Lower lobe of right lung (tissue), 2 donors: ENCODE measurements around the gene KCNJ4. TPM values are rescaled to one million over a fixed set of nuclear protein-coding genes. Genes with fewer than 3 reads are reported as not detected.
"Not testable (repeated sequence)": the region's sequence is repeated elsewhere in the genome, so short reads cannot be mapped to it uniquely, and the experiment has no call there.

Source experiments
- ATAC-seq, 2 donors: fragments of 200-7000 bp; cut with Tn5 transposase; one replicate each; pipeline ENCODE4 v1.9.1; 2020 to 2022; ENCODE audit warnings: mild to moderate bottlenecking in 2 of 2, moderate library complexity in 2 of 2
- DNase-seq: peaks from one replicate; pipeline ENCODE4 v3.0.0-alpha.2; 2020
- H3K27ac ChIP-seq: fragments of 200-600 bp; one replicate; pipeline ENCODE4 v1.8.0; 2022
- H3K27me3 ChIP-seq: fragments of 200-600 bp; one replicate; pipeline ENCODE4 v1.8.0; 2022; ENCODE audit warnings: low read depth
- H3K36me3 ChIP-seq: fragments of 200-600 bp; one replicate; pipeline ENCODE4 v1.8.0; 2022; ENCODE audit warnings: mild to moderate bottlenecking
- H3K4me1 ChIP-seq: fragments of 200-600 bp; one replicate; pipeline ENCODE4 v1.8.0; 2022
- H3K4me3 ChIP-seq: fragments of 200-600 bp; one replicate; pipeline ENCODE4 v1.8.0; 2022; ENCODE audit warnings: mild to moderate bottlenecking
- H3K9me3 ChIP-seq: fragments of 200-600 bp; one replicate; pipeline ENCODE4 v1.8.0; 2022
- intact Hi-C: fragments of 100-400 bp; cut with DNase I; formaldehyde crosslinking; loops from one replicate; pipeline ENCODE4 v1.11.0; 2022
- total RNA-seq: library from RNA; stranded (reverse); fragmentation: NEBNext Ultra II Directional; extraction: Animal tissue kit (Norgen Biotek cat#: 25700); gene quantifications from one replicate; pipeline ENCODE4 v1.2.1, GENCODE V29; 2021
- TF ChIP-seq, protein P1 (sequence below): fragments of 200-600 bp; IDR thresholded peaks from one replicate; pipeline ENCODE4 v1.8.0; 2022; ENCODE audit warnings: antibody characterized with exemption, mild to moderate bottlenecking
- donor health status: DM: no; HTN: yes; CAD: no; lungs with severe emphysema.

KCNJ4 gene
- total RNA-seq, 1 donor from 2014 or later = not detected

GRCh38 chr22:38401336-38402084, 53.5 kb downstream of the KCNJ4 start:
- H3K27ac ChIP-seq = no peak overlapping the region
- H3K4me1 ChIP-seq = peaks cover 19% of the 10 kb centered on the region
- TF ChIP-seq, protein P1, sequence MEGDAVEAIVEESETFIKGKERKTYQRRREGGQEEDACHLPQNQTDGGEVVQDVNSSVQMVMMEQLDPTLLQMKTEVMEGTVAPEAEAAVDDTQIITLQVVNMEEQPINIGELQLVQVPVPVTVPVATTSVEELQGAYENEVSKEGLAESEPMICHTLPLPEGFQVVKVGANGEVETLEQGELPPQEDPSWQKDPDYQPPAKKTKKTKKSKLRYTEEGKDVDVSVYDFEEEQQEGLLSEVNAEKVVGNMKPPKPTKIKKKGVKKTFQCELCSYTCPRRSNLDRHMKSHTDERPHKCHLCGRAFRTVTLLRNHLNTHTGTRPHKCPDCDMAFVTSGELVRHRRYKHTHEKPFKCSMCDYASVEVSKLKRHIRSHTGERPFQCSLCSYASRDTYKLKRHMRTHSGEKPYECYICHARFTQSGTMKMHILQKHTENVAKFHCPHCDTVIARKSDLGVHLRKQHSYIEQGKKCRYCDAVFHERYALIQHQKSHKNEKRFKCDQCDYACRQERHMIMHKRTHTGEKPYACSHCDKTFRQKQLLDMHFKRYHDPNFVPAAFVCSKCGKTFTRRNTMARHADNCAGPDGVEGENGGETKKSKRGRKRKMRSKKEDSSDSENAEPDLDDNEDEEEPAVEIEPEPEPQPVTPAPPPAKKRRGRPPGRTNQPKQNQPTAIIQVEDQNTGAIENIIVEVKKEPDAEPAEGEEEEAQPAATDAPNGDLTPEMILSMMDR = no peak
- ATAC-seq = no peak
- DNase-seq = no peak
- H3K36me3 ChIP-seq = no peaks in the 10 kb centered on the region
- H3K27me3 ChIP-seq = peaks cover 10% of the 10 kb centered on the region
- H3K9me3 ChIP-seq = no peaks in the 10 kb centered on the region
- no peak overlapping the region for H3K4me3 ChIP-seq
- intact Hi-C loops = no loop called here

- H3K9me3 ChIP-seq, H3K27me3 ChIP-seq, intact Hi-C loops, H3K4me3 ChIP-seq, DNase-seq, H3K36me3 ChIP-seq, ATAC-seq, H3K27ac ChIP-seq: not testable (repeated sequence)
- H3K4me1 ChIP-seq = peaks cover 27% of the 10 kb centered on the region
These were observed 54.7 kb downstream of the KCNJ4 start for GRCh38 chr22:38400256-38400655.

GRCh38 chr22:38398609-38399461, 56.2 kb downstream of the KCNJ4 start:
- ATAC-seq (peak; percentile 95 to 96), DNase-seq (peak; percentile 87)
- Histone ChIP-seq H3K4me1 (peaks cover 31% of the 10 kb centered on the region), H3K9me3 (no peaks in the 10 kb centered on the region), H3K27me3 (peaks cover 10% of the 10 kb centered on the region), H3K4me3 (peak overlapping the region; percentile 69), H3K36me3 (no peaks in the 10 kb centered on the region), H3K27ac (peak overlapping the region; percentile 87)
- TF ChIP-seq, protein P1 = no peak
- intact Hi-C loops = no loop called here

DNA sequence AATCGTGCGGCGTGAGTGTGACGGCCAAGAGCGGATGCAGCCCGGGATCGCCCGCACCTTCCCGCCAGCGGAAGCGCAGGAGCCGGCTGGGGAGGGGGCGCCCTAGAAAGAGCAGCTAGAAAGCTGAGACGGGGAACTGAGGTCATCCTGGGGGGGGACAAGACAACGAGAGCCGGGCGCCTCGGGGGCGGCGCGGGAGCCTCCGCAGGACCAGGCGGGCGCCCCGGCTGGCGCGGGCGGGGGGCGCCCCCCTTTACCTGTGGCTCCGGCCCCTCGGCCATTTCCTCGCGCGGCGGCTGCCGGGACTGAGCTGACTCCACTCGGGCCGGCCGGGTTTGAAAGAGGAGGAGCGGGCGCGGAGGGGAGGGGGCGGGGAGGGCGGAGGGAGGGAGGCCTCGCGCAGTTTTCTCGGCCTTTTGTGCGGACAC, 56.8 kb downstream of the KCNJ4 start:
- intact Hi-C loops, H3K9me3 ChIP-seq, H3K27me3 ChIP-seq, H3K36me3 ChIP-seq: not testable (repeated sequence)
- peak; percentile 86 to 88 for ATAC-seq
- DNase-seq = peak; percentile 85
- Histone ChIP-seq H3K4me3 (peak overlapping the region; percentile 69), H3K4me1 (peaks cover 31% of the 10 kb centered on the region), H3K27ac (peak overlapping the region; percentile 87)

GRCh38 chr22:38397189-38398085, 57.6 kb downstream of the KCNJ4 start:
- H3K4me3 ChIP-seq = peak overlapping the region; percentile 69
- intact Hi-C loops = no loop called here
- no peaks in the 10 kb centered on the region for H3K9me3 ChIP-seq
- peak overlapping the region; percentile 87 for H3K27ac ChIP-seq
- DNase-seq (peak; percentile 74), ATAC-seq (peak; percentile 49 to 57)
- peaks cover 36% of the 10 kb centered on the region for H3K4me1 ChIP-seq
- no peaks in the 10 kb centered on the region for H3K36me3 ChIP-seq
- TF ChIP-seq, protein P1 = no peak
- H3K27me3 ChIP-seq = peaks cover 10% of the 10 kb centered on the region

DNA sequence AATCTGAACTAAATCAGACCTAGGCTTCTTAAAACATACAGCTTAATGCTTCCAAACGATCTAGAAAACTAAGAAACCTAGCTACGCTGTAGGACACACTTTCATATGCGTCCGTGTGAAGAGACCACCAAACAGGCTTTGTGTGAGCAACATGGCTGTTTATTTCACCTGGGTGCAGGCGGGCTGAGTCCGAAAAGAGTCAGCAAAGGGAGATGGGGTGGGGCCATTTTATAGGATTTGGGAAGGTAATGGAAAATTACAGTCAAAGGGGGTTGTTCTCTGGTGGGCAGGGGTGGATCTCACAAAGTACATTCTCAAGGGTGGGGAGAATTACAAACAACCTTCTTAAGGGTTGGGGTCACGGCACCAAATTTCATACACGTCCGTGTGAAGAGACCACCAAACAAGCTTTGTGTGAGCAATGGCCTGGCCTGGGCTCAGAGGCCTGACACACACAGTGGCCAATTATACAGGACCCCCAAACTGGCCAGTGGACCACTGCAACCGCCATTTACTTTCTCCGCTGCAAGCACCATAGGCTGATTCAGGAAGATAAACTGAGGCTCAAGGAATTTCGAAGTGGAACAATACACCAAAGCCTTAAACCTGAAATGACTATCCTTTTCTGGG, 58.4 kb downstream of the KCNJ4 start:
- H3K4me1 ChIP-seq = peaks cover 36% of the 10 kb centered on the region

DNA sequence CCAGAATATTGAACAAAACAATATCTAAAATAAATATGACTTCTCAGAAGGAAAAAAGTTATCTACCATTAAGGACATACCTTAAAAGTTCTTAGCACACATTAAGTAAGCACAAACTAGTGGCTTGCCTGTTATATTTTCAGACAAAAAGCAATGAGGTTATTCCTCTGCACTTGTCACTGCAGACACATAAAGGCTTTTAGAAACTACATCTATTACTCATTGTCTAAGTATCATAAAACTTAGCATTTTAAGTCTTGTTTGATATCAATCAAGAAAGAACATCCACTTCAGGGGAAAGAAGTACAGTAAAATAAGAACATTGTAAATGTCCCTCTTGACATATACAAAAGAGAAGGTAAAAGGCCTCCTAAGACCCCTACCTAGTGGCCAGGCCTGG, 59.1 kb downstream of the KCNJ4 start:
- DNase-seq, H3K27ac ChIP-seq, H3K27me3 ChIP-seq, H3K9me3 ChIP-seq, H3K4me3 ChIP-seq, ATAC-seq, intact Hi-C loops, H3K36me3 ChIP-seq: not testable (repeated sequence)
- H3K4me1 ChIP-seq = peaks cover 32% of the 10 kb centered on the region

More for the DNA sequence above, 58.4 kb downstream of the KCNJ4 start:
- Histone ChIP-seq H3K4me3 (peak overlapping the region; percentile 69), H3K27ac (peak overlapping the region; percentile 87)
- H3K36me3 ChIP-seq, ATAC-seq, intact Hi-C loops, H3K9me3 ChIP-seq, DNase-seq, H3K27me3 ChIP-seq: not testable (repeated sequence)

- DNase-seq, H3K4me3 ChIP-seq, intact Hi-C loops, H3K9me3 ChIP-seq, H3K36me3 ChIP-seq, ATAC-seq, H3K27me3 ChIP-seq: not testable (repeated sequence)
- H3K4me1 ChIP-seq = peaks cover 29% of the 10 kb centered on the region
- peak overlapping the region; percentile 37 for H3K27ac ChIP-seq
These were observed 59.9 kb downstream of the KCNJ4 start for GRCh38 chr22:38394929-38395624.

GRCh38 chr22:38389428-38389818, 65.6 kb downstream of the KCNJ4 start:
- H3K27me3 ChIP-seq, H3K36me3 ChIP-seq, ATAC-seq, DNase-seq, H3K27ac ChIP-seq, H3K9me3 ChIP-seq, intact Hi-C loops, H3K4me1 ChIP-seq, H3K4me3 ChIP-seq: not testable (repeated sequence)
